Measurements from ENCODE around the gene CRACDL.
"Not testable (repeated sequence)": the region's sequence is repeated elsewhere in the genome, so short reads cannot be mapped to it uniquely, and the experiment has no call there.

The CRACDL gene

GRCh38 chr2:98882368-98882767, 53.7 kb downstream of the CRACDL start:
- DNase-seq = no peak

DNA sequence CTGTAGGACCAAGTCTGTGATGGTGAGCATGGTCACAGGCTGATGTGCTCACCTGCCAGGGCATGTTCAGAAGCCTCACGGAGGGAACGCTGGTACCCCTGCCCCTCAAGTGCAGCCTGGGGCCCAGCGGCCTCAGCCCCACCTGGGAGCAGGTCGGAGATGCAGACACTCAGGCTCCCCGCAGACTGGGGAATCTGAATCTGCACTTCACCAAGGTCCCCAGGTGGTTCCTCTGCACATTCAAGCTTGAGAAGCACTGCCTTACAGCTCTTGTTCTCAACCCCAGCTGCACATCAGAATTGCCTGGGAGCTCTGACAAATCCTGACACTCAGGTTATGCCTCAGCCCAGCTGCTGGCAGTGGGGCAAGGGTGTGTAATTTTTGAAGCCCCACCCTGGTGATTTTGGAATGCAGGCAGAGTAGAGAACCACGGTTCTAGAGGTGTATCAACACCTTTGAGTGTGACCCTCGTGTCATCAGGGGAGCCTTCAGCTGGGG, 54.8 kb downstream of the CRACDL start:
- DNase-seq = no peak

- no peak for DNase-seq
Measured at GRCh38 chr2:98880266-98881152, 55.5 kb downstream of the CRACDL start.

DNA sequence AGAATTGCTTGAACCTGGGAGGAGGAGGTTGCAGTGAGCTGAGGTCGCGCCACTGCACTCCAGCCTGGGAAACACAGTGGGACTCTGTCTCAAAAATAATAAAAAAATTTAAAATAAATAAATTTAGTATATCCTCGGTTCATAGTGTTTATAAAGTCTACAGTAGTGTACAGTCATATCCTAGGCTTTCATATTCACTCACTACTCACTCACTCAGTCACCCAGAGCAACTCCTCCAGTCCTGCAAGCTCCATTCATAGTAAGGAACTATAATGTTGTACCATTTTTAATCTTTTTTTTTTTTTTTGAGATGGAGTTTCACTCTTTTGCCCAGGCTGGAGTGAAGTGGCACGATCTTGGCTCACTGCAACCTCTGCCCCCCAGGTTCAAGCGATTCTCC, 58.4 kb downstream of the CRACDL start:
- not testable (repeated sequence) for DNase-seq

DNA sequence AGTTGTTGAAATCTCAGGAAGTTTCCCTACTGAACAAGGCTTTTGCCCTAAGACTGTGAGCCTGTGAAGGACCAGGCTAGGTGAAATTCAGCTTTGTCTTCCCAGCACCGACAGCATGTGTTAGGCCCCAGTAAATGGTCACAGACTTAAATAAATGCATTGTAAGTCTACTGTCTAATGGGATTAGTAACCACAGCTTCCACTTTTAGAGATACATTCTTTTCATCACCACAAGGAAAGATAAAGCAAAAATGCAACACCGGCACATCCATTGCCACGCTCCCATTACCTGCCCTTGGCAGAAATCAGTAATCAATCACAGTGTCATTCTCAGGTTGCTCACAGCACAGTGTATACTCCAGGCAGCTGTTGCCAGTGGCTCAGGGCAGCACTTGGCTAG, 59.3 kb downstream of the CRACDL start:
- DNase-seq = no peak

DNA sequence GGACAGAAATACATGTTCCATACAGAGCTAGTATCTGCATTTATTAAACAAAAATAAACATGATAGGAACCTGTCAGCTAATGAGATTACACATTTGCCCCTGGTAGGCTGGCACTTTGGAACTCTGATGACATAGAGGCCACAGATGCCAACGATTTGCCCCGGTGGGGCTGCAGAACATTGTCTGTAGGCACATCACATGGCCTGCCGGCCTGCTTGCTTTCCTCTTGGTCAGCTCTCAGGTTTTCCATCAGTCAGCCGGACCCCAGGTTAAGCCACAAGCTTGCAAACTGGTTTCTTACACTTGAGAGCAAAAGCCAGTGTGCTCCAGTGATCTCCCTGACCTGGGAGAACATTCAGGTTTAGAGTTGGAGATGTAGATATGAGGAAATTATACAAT, 60.3 kb downstream of the CRACDL start:
- DNase-seq = no peak

- no peak for DNase-seq
Measured at GRCh38 chr2:98875081-98875728, 60.8 kb downstream of the CRACDL start.

- no peak for DNase-seq
Measured at GRCh38 chr2:98874186-98874689, 61.8 kb downstream of the CRACDL start.

GRCh38 chr2:98872526-98872925, 63.5 kb downstream of the CRACDL start:
- no peak for DNase-seq

GRCh38 chr2:98871506-98871905, 64.5 kb downstream of the CRACDL start:
- DNase-seq = no peak

DNA sequence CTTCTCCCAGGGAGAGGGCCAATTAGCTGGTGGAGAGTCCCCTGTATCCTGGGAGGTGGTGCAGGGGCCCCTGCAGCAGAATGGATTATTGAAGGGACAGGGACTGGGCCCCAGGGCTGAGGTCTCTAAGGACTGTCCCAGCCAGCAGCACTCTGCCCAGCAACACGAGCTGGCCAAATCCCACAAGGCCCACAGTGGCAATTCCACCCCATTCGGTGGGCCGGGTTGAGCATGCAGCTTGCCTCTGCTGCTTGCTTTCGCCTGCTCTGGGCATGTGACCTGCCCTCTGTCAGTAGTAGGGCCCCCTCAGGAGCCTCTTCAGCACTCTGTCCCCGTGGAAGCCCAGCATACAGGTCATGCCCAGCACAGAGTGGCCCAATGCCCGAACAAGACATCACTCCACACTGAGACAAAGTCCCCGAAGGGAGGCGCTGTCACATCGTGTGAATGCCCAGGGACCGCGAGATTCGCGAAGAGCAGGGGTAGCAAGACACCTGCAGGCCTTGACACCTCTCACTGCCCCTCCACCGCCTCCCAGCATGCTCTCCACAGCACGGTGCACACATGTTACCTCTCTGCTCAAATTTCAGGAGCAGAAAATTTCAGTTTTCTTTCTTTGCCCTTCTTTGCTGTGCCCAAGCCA, 65.4 kb downstream of the CRACDL start:
- no peak for DNase-seq

GRCh38 chr2:98869870-98870269, 66.2 kb downstream of the CRACDL start:
- peak; percentile 90 for DNase-seq

DNA sequence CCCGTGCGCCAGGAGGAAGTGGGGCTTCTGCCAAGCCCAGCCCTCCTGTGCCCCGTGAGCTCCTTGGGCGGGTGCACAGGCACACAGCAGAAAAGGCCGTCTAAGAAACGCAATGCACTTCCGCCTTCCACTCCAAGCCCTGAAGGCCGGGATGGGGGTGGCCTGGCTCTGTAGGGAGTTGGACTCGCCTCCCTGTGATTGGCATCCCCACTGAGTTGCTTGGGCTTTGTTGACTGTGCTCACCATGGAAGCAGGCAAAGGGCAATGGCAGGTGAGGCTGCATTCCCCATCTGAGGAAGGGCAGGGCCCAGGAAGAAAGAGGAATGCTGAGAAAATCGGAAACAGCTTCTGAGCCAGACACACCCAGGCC, 66.8 kb downstream of the CRACDL start:
- DNase-seq = peak; percentile 50

- peak; percentile 5 for DNase-seq
Measured at GRCh38 chr2:98868548-98869271, 67.3 kb downstream of the CRACDL start.

GRCh38 chr2:98867539-98868309, 68.3 kb downstream of the CRACDL start:
- DNase-seq = no peak

- DNase-seq = no peak
Measured at GRCh38 chr2:98866033-98866432, 70.0 kb downstream of the CRACDL start.

- no peak for DNase-seq
Measured at GRCh38 chr2:98861601-98862000, 74.4 kb downstream of the CRACDL start.

GRCh38 chr2:98859323-98859722, 76.7 kb downstream of the CRACDL start:
- no peak for DNase-seq

DNA sequence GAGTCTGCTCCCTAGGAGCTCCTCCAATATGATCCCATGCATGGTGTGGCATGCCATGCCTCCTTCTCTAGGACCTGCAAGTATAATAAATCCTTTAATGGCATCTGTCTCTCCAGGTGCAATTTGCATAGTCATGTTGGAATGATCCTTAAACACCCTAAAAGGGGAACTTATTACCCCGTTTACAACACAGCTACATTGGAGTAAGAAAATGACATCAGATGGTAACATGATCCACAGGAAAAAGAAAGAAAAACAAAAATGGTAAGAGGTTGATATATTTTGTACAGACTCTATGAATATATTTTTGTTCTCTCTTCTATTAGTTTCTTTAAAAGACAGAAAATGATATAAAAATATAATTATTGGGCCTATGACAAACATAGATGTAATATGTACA, 79.0 kb downstream of the CRACDL start:
- DNase-seq = no peak

DNA sequence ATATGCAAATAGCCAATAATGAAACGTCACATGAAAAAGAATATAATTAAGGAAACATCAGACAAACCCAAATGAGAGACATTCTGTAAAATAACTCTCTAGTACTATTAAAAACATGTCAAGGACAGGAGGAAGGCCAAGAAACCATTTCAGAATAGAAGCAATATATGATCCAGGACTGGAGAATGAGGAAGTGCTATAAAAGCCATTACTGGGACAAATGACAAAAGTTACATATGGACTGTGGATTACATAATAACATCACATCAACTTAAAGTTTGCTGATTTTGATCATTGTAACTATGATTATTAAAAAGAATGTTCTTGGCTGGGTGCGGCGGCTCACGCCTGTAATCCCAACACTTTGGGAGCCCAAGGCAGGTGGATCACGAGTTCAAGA, 81.3 kb downstream of the CRACDL start:
- DNase-seq = no peak

GRCh38 chr2:98852932-98853331, 83.1 kb downstream of the CRACDL start:
- no peak for DNase-seq

- no peak for DNase-seq
Measured at GRCh38 chr2:98850074-98850473, 86.0 kb downstream of the CRACDL start.
